K562 (cell line): ENCODE measurements around the gene AP5Z1. TPM values are rescaled to one million over a fixed set of nuclear protein-coding genes. Genes with fewer than 3 reads are reported as not detected.

Experiments used
- ATAC-seq: fragments of 200-7000 bp; cut with Tn5 transposase; 3 replicates; pipeline ENCODE4 v1.9.1; 2020; ENCODE audit warnings: moderate library complexity
- BruUV-seq: library from RNA; stranded (reverse); fragments of 400-500 nt; replicated peaks from 2 replicates; lab custom pipeline; 2021; lab: Mats Ljungman, UMichigan
- CTCF ChIA-PET: fragments of 300-600 bp; formaldehyde crosslinking; extraction: SDS; loops from one replicate; lab custom pipeline; 2021; ENCODE audit warnings: low intra/inter-chr PET ratio; lab: Yijun Ruan, JAX
- POLR2A ChIA-PET: fragments of 300-600, 350-650 bp; sonication (Branson Sonifier 250); formaldehyde crosslinking; extraction: SDS; loops from one replicate; lab custom pipeline; 2021; ENCODE audit warnings: antibody characterized with exemption, inconsistent platforms; lab: Yijun Ruan, JAX
- DNase-seq, 4 experiments: peaks; one replicate each; pipeline versions ENCODE4 v3.0.0 to v3.0.0-alpha.2; 2011 to 2018; ENCODE audit warnings: low spot score in 3 of 4, mixed read lengths in 3 of 4; ENCODE audit errors: extremely low read depth in 1 of 4
- FAIRE-seq: peaks from 2 replicates; lab custom pipeline; 2011; peaks lifted over from hg19 to GRCh38; lab: Jason Lieb, UNC
- H2AFZ ChIP-seq: 2 replicates; pipeline ENCODE4 v1.6.0; 2011; ENCODE audit warnings: low read depth, low read length, control low read depth, inconsistent platforms
- H3K27ac ChIP-seq: fragments of 200-600 bp; 3 replicates; pipeline ENCODE4 v1.8.0; 2011; ENCODE audit warnings: low read depth, mild to moderate bottlenecking, control low read depth, inconsistent platforms, low read length, moderate library complexity, mixed read lengths; ENCODE audit errors: extremely low read depth
- H3K27me3 ChIP-seq, 2 experiments: fragments of 300-600 bp in 1 of 2; 2 replicates in 1 of 2; 3 replicates in 1 of 2; pipeline versions ENCODE4 v1.6.0 to v1.8.0; 2011; ENCODE audit warnings: inconsistent platforms in 2 of 2, low read length in 2 of 2, mild to moderate bottlenecking in 1 of 2, mixed read lengths in 1 of 2, moderate library complexity in 1 of 2; ENCODE audit not compliant: control insufficient read depth in 2 of 2, insufficient read depth in 2 of 2
- H3K36me3 ChIP-seq: fragments of 300-600 bp; 3 replicates; pipeline ENCODE4 v1.8.0; 2011; ENCODE audit warnings: mild to moderate bottlenecking, low read length, inconsistent platforms; ENCODE audit not compliant: control insufficient read depth, insufficient read depth
- H3K4me1 ChIP-seq, 2 experiments: fragments of 200-600 bp in 1 of 2; replicated peaks in 1 of 2; 2 replicates in 1 of 2; 3 replicates in 1 of 2; pipeline versions ENCODE4 v1.5.1 to v1.8.0; 2011; ENCODE audit warnings: inconsistent platforms in 2 of 2, low read length in 2 of 2, mild to moderate bottlenecking in 1 of 2, mixed read lengths in 1 of 2, moderate library complexity in 1 of 2; ENCODE audit not compliant: control insufficient read depth in 2 of 2, insufficient read depth in 2 of 2
- H3K4me2 ChIP-seq: 2 replicates; pipeline ENCODE4 v1.6.1; 2011; ENCODE audit warnings: low read length, control low read depth, inconsistent platforms, mixed read lengths; ENCODE audit not compliant: insufficient read depth
- H3K4me3 ChIP-seq: fragments of 200-600 bp; sonication (generic), shearing (Covaris generic); 2 replicates; pipeline ENCODE4 v1.5.1; 2016; ENCODE audit warnings: control low read depth, inconsistent platforms
- H3K79me2 ChIP-seq: fragments of 200-600 bp; 3 replicates; pipeline ENCODE4 v1.8.0; 2011; ENCODE audit warnings: low read length, inconsistent platforms; ENCODE audit not compliant: control insufficient read depth, insufficient read depth
- H3K9ac ChIP-seq, 2 experiments: 2 replicates each; pipeline versions ENCODE4 v1.6.0 to v1.6.1; 2011; ENCODE audit warnings: low read depth in 2 of 2, low read length in 2 of 2, control low read depth in 1 of 2, inconsistent platforms in 1 of 2, mild to moderate bottlenecking in 1 of 2, mixed read lengths in 1 of 2; ENCODE audit not compliant: insufficient read depth in 1 of 2
- H3K9me1 ChIP-seq: one replicate; pipeline ENCODE4 v1.6.0; 2011; ENCODE audit warnings: inconsistent platforms, mild to moderate bottlenecking, low read length, moderate library complexity; ENCODE audit not compliant: control insufficient read depth, insufficient read depth
- H3K9me3 ChIP-seq: replicated peaks from 2 replicates; pipeline ENCODE4 v1.5.1; 2011; ENCODE audit warnings: low read depth, low read length, inconsistent platforms; ENCODE audit not compliant: control insufficient read depth, insufficient read depth
- H4K20me1 ChIP-seq: replicated peaks from 2 replicates; pipeline ENCODE4 v1.6.1; 2011; ENCODE audit warnings: low read length, inconsistent platforms, mixed read lengths; ENCODE audit not compliant: control insufficient read depth, insufficient read depth
- ATF3 ChIP-seq, 2 experiments: fragments of 450-650 bp in 1 of 2; sonication (generic) in 1 of 2; formaldehyde crosslinking in 1 of 2; IDR thresholded peaks in 1 of 2; conservative IDR thresholded peaks in 1 of 2; 2 replicates each; pipeline versions ENCODE4 v1.6.1 to v1.8.1; 2016 to 2023; ENCODE audit warnings: mild to moderate bottlenecking in 2 of 2, moderate library complexity in 2 of 2, inconsistent platforms in 1 of 2, missing genetic modification reagents in 1 of 2
- MXD1 ChIP-seq: fragments of 250-450 bp; sonication (Bioruptor Pico); IDR thresholded peaks from 2 replicates; pipeline ENCODE4 v1.8.0; 2021; ENCODE audit warnings: borderline replicate concordance, mild to moderate bottlenecking, moderate library complexity; ENCODE audit not compliant: poor library complexity, severe bottlenecking
- NCOR1 ChIP-seq: fragments of 450-650 bp; IDR thresholded peaks from 2 replicates; pipeline ENCODE4 v1.6.1; 2016; ENCODE audit warnings: mild to moderate bottlenecking, moderate library complexity
- NFE2 ChIP-seq: IDR thresholded peaks from 2 replicates; pipeline ENCODE4 v1.6.1; 2014; ENCODE audit warnings: antibody characterized with exemption, low read depth
- PBX2 ChIP-seq, 2 experiments: IDR thresholded peaks in 1 of 2; conservative IDR thresholded peaks in 1 of 2; 2 replicates each; pipeline ENCODE4 v1.6.1; 2016; ENCODE audit warnings: low read depth in 2 of 2, mild to moderate bottlenecking in 1 of 2, missing compliant biosample characterization in 1 of 2, missing genetic modification characterization in 1 of 2, moderate library complexity in 1 of 2
- POLR2AphosphoS2 ChIP-seq: IDR thresholded peaks from 2 replicates; pipeline ENCODE4 v1.6.1; 2012; ENCODE audit warnings: low read length, improper control_type of control experiment
- RBM14 ChIP-seq: fragments of 200-400 bp; formaldehyde crosslinking; IDR thresholded peaks from 2 replicates; pipeline ENCODE4 v1.6.1; 2018; ENCODE audit warnings: low read depth, mild to moderate bottlenecking, low read length, moderate library complexity, borderline replicate concordance; ENCODE audit not compliant: insufficient read depth
- RFX7 ChIP-seq: fragments of 250-450 bp; sonication (Bioruptor Pico); IDR thresholded peaks from 2 replicates; pipeline ENCODE4 v1.5.1; 2021; ENCODE audit warnings: mild to moderate bottlenecking
- TCF3 ChIP-seq: sonication (generic); formaldehyde crosslinking; IDR thresholded peaks from 2 replicates; pipeline ENCODE4 v1.4.0; 2020; ENCODE audit warnings: mild to moderate bottlenecking, missing genetic modification reagents
- ZBTB33 ChIP-seq: sonication (generic); formaldehyde crosslinking; IDR thresholded peaks from 2 replicates; pipeline ENCODE4 v1.8.1; 2023; ENCODE audit warnings: mild to moderate bottlenecking, missing genetic modification reagents
- ZC3H11A ChIP-seq: IDR thresholded peaks from 2 replicates; pipeline ENCODE4 v1.6.1; 2012; ENCODE audit warnings: low read depth, low read length, improper control_type of control experiment
- ZFPM2 ChIP-seq: fragments of 250-450 bp; sonication (Bioruptor Pico); IDR thresholded peaks from 2 replicates; pipeline ENCODE4 v1.5.1; 2022; ENCODE audit warnings: mild to moderate bottlenecking
- WGBS: fragments of 100-300 bp; shearing (Covaris generic); methylation state at CpG from one replicate; pipeline ENCODE4 v1.1.6; 2016; ENCODE audit warnings: low coverage, mixed read lengths; ENCODE audit not compliant: insufficient coverage; ENCODE audit errors: missing lambda C conversion rate; 5-methylcytosine and 5-hydroxymethylcytosine counted together
- in situ Hi-C: fragments of 300-500 bp; cut with MboI; formaldehyde crosslinking; loops from 4 replicates; pipeline ENCODE4 v1.15.0; 2018; ENCODE audit warnings: inconsistent platforms, mixed read lengths
- intact Hi-C: fragments of 100-400 bp; cut with micrococcal nuclease; formaldehyde crosslinking; loops from 2 replicates; pipeline ENCODE4 v1.14.2; 2022
- polyA plus RNA-seq, 8 experiments: library from polyadenylated mRNA; depleted of rRNA in 4 of 8; stranded (reverse) in 5 of 8; unstranded in 3 of 8; fragments of >200 nt; fragmentation: Nextera tagmentation in 2 of 8; fragmentation: Illumina TruSeq in 1 of 8; extraction: Ambion mirVana in 2 of 8; extraction: Trizol in 1 of 8; gene quantifications; 2 replicates each; pipeline versions ENCODE4 v1.2.1 to v1.2.3, GENCODE V29; 2011 to 2014; ENCODE audit warnings: inconsistent platforms in 1 of 8, missing spikeins in 1 of 8
- total RNA-seq, 7 experiments: library from RNA; depleted of rRNA in 6 of 7; stranded (reverse); fragments of >200 nt in 6 of 7; fragmentation: Illumina TruSeq in 2 of 7; extraction: Trizol in 2 of 7; gene quantifications; 2 replicates each; pipeline versions ENCODE4 v1.2.1 to v1.2.3, GENCODE V29; 2011 to 2021; ENCODE audit warnings: low replicate concordance in 1 of 7

AP5Z1 gene
- total and polyA plus RNA-seq, 9 of the 15 experiments (the other 6 are each of a cell fraction or from before 2014, with no cell fraction given): 0.06 to 31.1 (median 6.4) TPM

GRCh38 chr7:4745971-4746919 is 29.2 kb upstream of the AP5Z1 start:
- peaks cover 31% of the 10 kb centered on the region for H3K79me2 ChIP-seq
- ATAC-seq: no peak
- POLR2A ChIA-PET: interaction anchor here (0.5 to 0.7 kb wide), 2 partner anchors 41 to 71 kb away, joined by 3 read pairs; no protein-coding TSS in a partner anchor
- no peak for TF ChIP-seq NFE2
- TF ChIP-seq ZFPM2 (CRISPR knock-in tag): no peak
- 0 out of 2 replicates have a peak, but pooled peaks have one; percentile 32 for TF ChIP-seq ATF3 (IDR thresholded peaks at IDR 0.05)
- TF ChIP-seq ATF3 (CRISPR knock-in tag; conservative IDR thresholded peaks at IDR 0.05): no peak
- TF ChIP-seq NCOR1: no peak
- no peak for TF ChIP-seq RBM14
- TF ChIP-seq TCF3: no peak
- TF ChIP-seq POLR2AphosphoS2: no peak
- no peak for TF ChIP-seq ZC3H11A
- no peak for TF ChIP-seq MXD1 (CRISPR knock-in tag)
- no peak for TF ChIP-seq PBX2 (CRISPR knock-in tag; IDR thresholded peaks at IDR 0.05; ENCODE audit: low read depth)
- TF ChIP-seq PBX2 (tag; conservative IDR thresholded peaks at IDR 0.05; ENCODE audit: low read depth): 0 out of 2 replicates have a peak, but pooled peaks have one; percentile 12
- TF ChIP-seq ZBTB33 (CRISPR knock-in tag): peak; percentile 64
- TF ChIP-seq RFX7 (CRISPR knock-in tag): no peak

More at GRCh38 chr7:4745971-4746919, 29.2 kb upstream of the AP5Z1 start:
- CTCF ChIA-PET: no interaction called here
- intact Hi-C loops (no loop called here), in situ Hi-C loops (no loop called here)
- Histone ChIP-seq H3K36me3 (peaks cover 69% of the 10 kb centered on the region), H3K4me1 (peaks cover 18 to 32% of the 10 kb centered on the region in 2 experiments), H3K4me2 (peak overlapping the region; percentile 59; the same call in 1 of the 2 replicates), H2AFZ (no peak overlapping the region), H3K27me3 (no peaks in the 10 kb centered on the region), H4K20me1 (peaks cover 5% of the 10 kb centered on the region), H3K9me1 (peaks cover 3% of the 10 kb centered on the region), H3K9me3 (no peaks in the 10 kb centered on the region), H3K27ac (peak overlapping the region; percentile 85; the same call in 2 of the 3 replicates), H3K4me3 (no peak overlapping the region), H3K9ac (peak overlapping the region; percentile 48 to 52; a peak in 2 of 4 replicates)
- no TSS peak for BruUV-seq
- FAIRE-seq: peak; percentile 32
- 78% methylated on average over 11 of the region's 12 CpGs for WGBS
- DNase-seq: no peak
